ENCODE data around the gene CCSER2. TPM values are rescaled to one million over a fixed set of nuclear protein-coding genes. Genes with fewer than 3 reads are reported as not detected.
"Not testable (repeated sequence)": the region's sequence is repeated elsewhere in the genome, so short reads cannot be mapped to it uniquely, and the experiment has no call there.

The CCSER2 gene
- total RNA-seq, 1 experiment from 2014 or later: 44.1 TPM

- intact Hi-C loops (cut with micrococcal nuclease; ENCODE audit: unreplicated experiment): no loop called here
- Histone ChIP-seq H3K27me3 (replicated peaks; ENCODE audit: insufficient read depth, low read depth, low read length, poor library complexity) (no peaks in the 10 kb centered on the region), H3K4me3 (ENCODE audit: low read depth, low read length, poor library complexity, severe bottlenecking) (no peak overlapping the region), H3K9me3 (ENCODE audit: low read depth, low read length, poor library complexity, severe bottlenecking) (no peaks in the 10 kb centered on the region), H3K27ac (ENCODE audit: low read depth, low read length, poor library complexity, severe bottlenecking) (no peak overlapping the region), H3K4me1 (ENCODE audit: insufficient read depth, low read length, poor library complexity, severe bottlenecking) (no peaks in the 10 kb centered on the region), H3K36me3 (ENCODE audit: insufficient read depth, low read length, poor library complexity, severe bottlenecking) (no peaks in the 10 kb centered on the region)
- no peak for DNase-seq (ENCODE audit: low spot score)
- ChIA-PET CTCF (no interaction called here), POLR2A (ENCODE audit: low non-redundant PET) (no interaction called here)
- TF ChIP-seq, protein P1, sequence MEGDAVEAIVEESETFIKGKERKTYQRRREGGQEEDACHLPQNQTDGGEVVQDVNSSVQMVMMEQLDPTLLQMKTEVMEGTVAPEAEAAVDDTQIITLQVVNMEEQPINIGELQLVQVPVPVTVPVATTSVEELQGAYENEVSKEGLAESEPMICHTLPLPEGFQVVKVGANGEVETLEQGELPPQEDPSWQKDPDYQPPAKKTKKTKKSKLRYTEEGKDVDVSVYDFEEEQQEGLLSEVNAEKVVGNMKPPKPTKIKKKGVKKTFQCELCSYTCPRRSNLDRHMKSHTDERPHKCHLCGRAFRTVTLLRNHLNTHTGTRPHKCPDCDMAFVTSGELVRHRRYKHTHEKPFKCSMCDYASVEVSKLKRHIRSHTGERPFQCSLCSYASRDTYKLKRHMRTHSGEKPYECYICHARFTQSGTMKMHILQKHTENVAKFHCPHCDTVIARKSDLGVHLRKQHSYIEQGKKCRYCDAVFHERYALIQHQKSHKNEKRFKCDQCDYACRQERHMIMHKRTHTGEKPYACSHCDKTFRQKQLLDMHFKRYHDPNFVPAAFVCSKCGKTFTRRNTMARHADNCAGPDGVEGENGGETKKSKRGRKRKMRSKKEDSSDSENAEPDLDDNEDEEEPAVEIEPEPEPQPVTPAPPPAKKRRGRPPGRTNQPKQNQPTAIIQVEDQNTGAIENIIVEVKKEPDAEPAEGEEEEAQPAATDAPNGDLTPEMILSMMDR (conservative IDR thresholded peaks at IDR 0.05; ENCODE audit: low read depth, low read length): no peak
- TF ChIP-seq EZH2 (IDR thresholded peaks at IDR 0.05; ENCODE audit: borderline replicate concordance, low read depth, low read length, poor library complexity, severe bottlenecking): no peak
- no TSS peak for BruUV-seq (replicated peaks)
Observed at GRCh38 chr10:84524435-84524834, 196.0 kb downstream of the CCSER2 start.

GRCh38 chr10:84525120-84525806 lies 196.9 kb downstream of the CCSER2 start:
- Histone ChIP-seq H3K4me3 (ENCODE audit: low read depth, low read length, poor library complexity, severe bottlenecking) (no peak overlapping the region), H3K4me1 (ENCODE audit: insufficient read depth, low read length, poor library complexity, severe bottlenecking) (no peaks in the 10 kb centered on the region), H3K27me3 (replicated peaks; ENCODE audit: insufficient read depth, low read depth, low read length, poor library complexity) (no peaks in the 10 kb centered on the region), H3K27ac (ENCODE audit: low read depth, low read length, poor library complexity, severe bottlenecking) (no peak overlapping the region), H3K9me3 (ENCODE audit: low read depth, low read length, poor library complexity, severe bottlenecking) (no peaks in the 10 kb centered on the region), H3K36me3 (ENCODE audit: insufficient read depth, low read length, poor library complexity, severe bottlenecking) (no peaks in the 10 kb centered on the region)
- DNase-seq (ENCODE audit: low spot score): no peak
- TF ChIP-seq EZH2 (IDR thresholded peaks at IDR 0.05; ENCODE audit: borderline replicate concordance, low read depth, low read length, poor library complexity, severe bottlenecking): no peak
- TF ChIP-seq, protein P1 (conservative IDR thresholded peaks at IDR 0.05; ENCODE audit: low read depth, low read length): no peak
- intact Hi-C loops (cut with micrococcal nuclease; ENCODE audit: unreplicated experiment): no loop called here
- ChIA-PET CTCF (no interaction called here), POLR2A (ENCODE audit: low non-redundant PET) (no interaction called here)
- no TSS peak for BruUV-seq (replicated peaks)

- H3K27me3 ChIP-seq (replicated peaks; ENCODE audit: insufficient read depth, low read depth, low read length, poor library complexity); CTCF ChIA-PET; intact Hi-C loops (cut with micrococcal nuclease; ENCODE audit: unreplicated experiment); H3K4me1 ChIP-seq (ENCODE audit: insufficient read depth, low read length, poor library complexity, severe bottlenecking); BruUV-seq (replicated peaks); POLR2A ChIA-PET (ENCODE audit: low non-redundant PET); H3K36me3 ChIP-seq (ENCODE audit: insufficient read depth, low read length, poor library complexity, severe bottlenecking); H3K27ac ChIP-seq (ENCODE audit: low read depth, low read length, poor library complexity, severe bottlenecking); DNase-seq (ENCODE audit: low spot score); H3K4me3 ChIP-seq (ENCODE audit: low read depth, low read length, poor library complexity, severe bottlenecking); H3K9me3 ChIP-seq (ENCODE audit: low read depth, low read length, poor library complexity, severe bottlenecking): not testable (repeated sequence)
Observed at GRCh38 chr10:84525807-84526182, 197.4 kb downstream of the CCSER2 start.

DNA sequence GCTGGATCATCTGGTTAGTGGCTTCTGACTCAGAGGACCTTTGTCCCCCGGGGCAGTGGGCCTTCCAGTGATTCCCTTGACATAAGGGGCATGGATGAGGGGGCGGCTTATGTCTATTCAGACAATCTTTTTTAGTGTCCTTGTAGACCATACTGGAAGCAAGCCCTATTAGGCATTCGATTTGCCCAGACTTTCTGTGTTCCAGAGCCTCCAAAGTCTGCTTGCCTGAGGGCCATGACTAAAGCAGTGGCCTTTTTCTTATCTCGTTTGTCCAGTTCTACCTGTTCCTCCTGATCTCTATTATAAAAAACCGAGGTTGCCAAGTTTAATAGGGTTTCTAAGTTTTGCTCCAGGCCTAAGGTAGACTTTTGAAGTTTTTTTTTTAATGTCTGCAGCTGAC lies 199.0 kb downstream of the CCSER2 start:
- H3K9me3 ChIP-seq (ENCODE audit: low read depth, low read length, poor library complexity, severe bottlenecking); intact Hi-C loops (cut with micrococcal nuclease; ENCODE audit: unreplicated experiment); H3K4me1 ChIP-seq (ENCODE audit: insufficient read depth, low read length, poor library complexity, severe bottlenecking); H3K36me3 ChIP-seq (ENCODE audit: insufficient read depth, low read length, poor library complexity, severe bottlenecking); POLR2A ChIA-PET (ENCODE audit: low non-redundant PET); CTCF ChIA-PET; H3K4me3 ChIP-seq (ENCODE audit: low read depth, low read length, poor library complexity, severe bottlenecking); H3K27ac ChIP-seq (ENCODE audit: low read depth, low read length, poor library complexity, severe bottlenecking); BruUV-seq (replicated peaks); DNase-seq (ENCODE audit: low spot score); H3K27me3 ChIP-seq (replicated peaks; ENCODE audit: insufficient read depth, low read depth, low read length, poor library complexity): not testable (repeated sequence)

GRCh38 chr10:84528526-84528925 lies 200.1 kb downstream of the CCSER2 start:
- POLR2A ChIA-PET (ENCODE audit: low non-redundant PET); H3K36me3 ChIP-seq (ENCODE audit: insufficient read depth, low read length, poor library complexity, severe bottlenecking); H3K4me3 ChIP-seq (ENCODE audit: low read depth, low read length, poor library complexity, severe bottlenecking); intact Hi-C loops (cut with micrococcal nuclease; ENCODE audit: unreplicated experiment); H3K4me1 ChIP-seq (ENCODE audit: insufficient read depth, low read length, poor library complexity, severe bottlenecking); BruUV-seq (replicated peaks); CTCF ChIA-PET; H3K27me3 ChIP-seq (replicated peaks; ENCODE audit: insufficient read depth, low read depth, low read length, poor library complexity); H3K9me3 ChIP-seq (ENCODE audit: low read depth, low read length, poor library complexity, severe bottlenecking); DNase-seq (ENCODE audit: low spot score); H3K27ac ChIP-seq (ENCODE audit: low read depth, low read length, poor library complexity, severe bottlenecking): not testable (repeated sequence)

Measured in A673 (cell line).